Measurements from ENCODE around the gene SDK1.

DNA sequence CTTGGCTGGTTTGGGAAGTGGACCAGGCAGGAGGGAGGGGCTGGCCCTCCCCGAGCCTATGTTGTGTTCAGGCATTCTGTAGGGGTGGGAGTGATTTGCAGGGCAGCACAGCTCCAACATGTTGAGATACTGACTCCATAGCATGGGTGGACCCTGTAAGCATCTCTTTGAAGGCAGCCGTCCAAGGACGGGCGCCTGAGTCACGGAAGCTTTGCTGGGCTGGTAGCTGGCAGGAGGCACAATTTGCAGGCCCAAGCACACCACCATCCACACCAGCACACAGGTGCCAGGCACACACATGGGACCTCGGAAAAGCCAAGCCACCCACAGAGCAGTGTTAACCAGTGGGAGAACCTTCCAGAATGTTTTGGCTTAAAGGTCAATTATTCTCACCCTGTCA lies 875.9 kb downstream of the SDK1 start:
- TF ChIP-seq, protein P1, sequence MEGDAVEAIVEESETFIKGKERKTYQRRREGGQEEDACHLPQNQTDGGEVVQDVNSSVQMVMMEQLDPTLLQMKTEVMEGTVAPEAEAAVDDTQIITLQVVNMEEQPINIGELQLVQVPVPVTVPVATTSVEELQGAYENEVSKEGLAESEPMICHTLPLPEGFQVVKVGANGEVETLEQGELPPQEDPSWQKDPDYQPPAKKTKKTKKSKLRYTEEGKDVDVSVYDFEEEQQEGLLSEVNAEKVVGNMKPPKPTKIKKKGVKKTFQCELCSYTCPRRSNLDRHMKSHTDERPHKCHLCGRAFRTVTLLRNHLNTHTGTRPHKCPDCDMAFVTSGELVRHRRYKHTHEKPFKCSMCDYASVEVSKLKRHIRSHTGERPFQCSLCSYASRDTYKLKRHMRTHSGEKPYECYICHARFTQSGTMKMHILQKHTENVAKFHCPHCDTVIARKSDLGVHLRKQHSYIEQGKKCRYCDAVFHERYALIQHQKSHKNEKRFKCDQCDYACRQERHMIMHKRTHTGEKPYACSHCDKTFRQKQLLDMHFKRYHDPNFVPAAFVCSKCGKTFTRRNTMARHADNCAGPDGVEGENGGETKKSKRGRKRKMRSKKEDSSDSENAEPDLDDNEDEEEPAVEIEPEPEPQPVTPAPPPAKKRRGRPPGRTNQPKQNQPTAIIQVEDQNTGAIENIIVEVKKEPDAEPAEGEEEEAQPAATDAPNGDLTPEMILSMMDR (IDR thresholded peaks at IDR 0.05; ENCODE audit: low read depth, low read length, poor library complexity, severe bottlenecking), result no peak
- TF ChIP-seq EZH2phosphoT487 (IDR thresholded peaks at IDR 0.05; ENCODE audit: borderline replicate concordance, low read length), result no peak

Measured in DOHH2 (cell line).